Adrenal gland (tissue), 12 donors: ENCODE results near the gene BCL7A. TPM values are rescaled to one million over a fixed set of nuclear protein-coding genes. Genes with fewer than 3 reads are reported as not detected.
"Not testable (repeated sequence)": the region's sequence is repeated elsewhere in the genome, so short reads cannot be mapped to it uniquely, and the experiment has no call there.

ENCODE experiments used
- DNase-seq, 7 donors: peaks; one replicate each; pipeline ENCODE4 v3.0.0-alpha.2; 2019 to 2020
- H3K27ac ChIP-seq, 5 donors: fragments of 200-600 bp; sonication (generic) in 4 of 5; 1 replicate in 3 of 5; 2 replicates in 2 of 5; pipeline versions ENCODE4 v1.5.1 to v1.8.0; 2016 to 2020; ENCODE audit warnings: mild to moderate bottlenecking in 1 of 5
- H3K27me3 ChIP-seq: fragments of 200-600 bp; 2 replicates; pipeline ENCODE4 v1.8.0; 2021
- H3K36me3 ChIP-seq, 2 donors: fragments of 200-600 bp; replicated peaks in 1 of 2; 1 replicate in 1 of 2; 2 replicates in 1 of 2; pipeline versions ENCODE4 v1.5.1 to v1.8.0; 2018 to 2022
- H3K4me1 ChIP-seq, 2 donors: fragments of 200-600 bp; replicated peaks in 1 of 2; 1 replicate in 1 of 2; 2 replicates in 1 of 2; pipeline versions ENCODE4 v1.5.1 to v1.8.0; 2018 to 2021
- H3K4me3 ChIP-seq, 4 donors: fragments of 200-600 bp; sonication (generic) in 3 of 4; one replicate each; pipeline ENCODE4 v1.5.1; 2016 to 2018
- H3K9me3 ChIP-seq, 3 donors: fragments of 200-600 bp; sonication (generic) in 1 of 3; replicated peaks in 1 of 3; 1 replicate in 2 of 3; 2 replicates in 1 of 3; pipeline versions ENCODE4 v1.5.1 to v1.8.0; 2016 to 2021
- POLR2A ChIP-seq, 2 donors: fragments of 450-650 bp; IDR thresholded peaks; one replicate each; pipeline ENCODE4 v1.6.1; 2017; ENCODE audit warnings: antibody characterized with exemption in 2 of 2, mild to moderate bottlenecking in 2 of 2, moderate library complexity in 1 of 2
- WGBS, 4 donors: extraction: QIAGEN DNeasy Blood & Tissue Kit in 2 of 4; methylation state at CpG; one replicate each; pipeline versions ENCODE4 v1.1.5 to v1.1.7; 2013 to 2017; 5-methylcytosine and 5-hydroxymethylcytosine counted together
- intact Hi-C, 2 donors: fragments of 100-400 bp; cut with DNase I; formaldehyde crosslinking; loops; one replicate each; pipeline versions ENCODE4 v1.14.1 to v1.15.0; 2022 to 2023
- polyA plus RNA-seq, 3 donors: library from polyadenylated mRNA; stranded (reverse); fragments of 200-250 nt in 2 of 3; fragments of 350-450 nt in 1 of 3; fragmentation: Illumina TruSeq in 1 of 3; extraction: RNeasy Lipid Tissue Mini Kit (QIAGEN cat#74804) in 1 of 3; gene quantifications; one replicate each; pipeline ENCODE4 v1.2.3, GENCODE V29; 2013 to 2014
- total RNA-seq, 9 donors: library from RNA; depleted of rRNA in 4 of 9; stranded (reverse); fragments of >200 nt in 4 of 9; fragments of 120-200 nt in 1 of 9; fragmentation: NEBNext Ultra II Directional in 1 of 9; extraction: Animal tissue kit (Norgen Biotek cat#: 25700) in 1 of 9; gene quantifications; one replicate each; pipeline versions ENCODE4 v1.1.0 to v1.2.4, GENCODE V29; 2013 to 2023
- TF ChIP-seq, protein P1 (sequence below), 6 experiments: fragments of 450-650 bp in 4 of 6; fragments of 200-600 bp in 2 of 6; sonication (generic) in 1 of 6; IDR thresholded peaks; 1 replicate in 5 of 6; 2 replicates in 1 of 6; pipeline versions ENCODE4 v1.5.1 to v1.8.0; 2016 to 2021; ENCODE audit warnings: antibody characterized with exemption in 6 of 6, mild to moderate bottlenecking in 2 of 6, moderate library complexity in 1 of 6
- donor health status: healthy with polysubstance abuse.
- donor health status: Bipolar disorder and iron deficiency.
- donor health status: DM: yes; HTN: yes; CAD: no.
- donor health status: DM: no; HTN: no; CAD: no.
- donor health status: DM: no; HTN: no; CAD: no.
- donor health status: DM: yes; HTN: yes; CAD: no.

Gene BCL7A
- total and polyA plus RNA-seq, 12 donors = 1.6 to 11.5 (median 5.0) TPM

DNA sequence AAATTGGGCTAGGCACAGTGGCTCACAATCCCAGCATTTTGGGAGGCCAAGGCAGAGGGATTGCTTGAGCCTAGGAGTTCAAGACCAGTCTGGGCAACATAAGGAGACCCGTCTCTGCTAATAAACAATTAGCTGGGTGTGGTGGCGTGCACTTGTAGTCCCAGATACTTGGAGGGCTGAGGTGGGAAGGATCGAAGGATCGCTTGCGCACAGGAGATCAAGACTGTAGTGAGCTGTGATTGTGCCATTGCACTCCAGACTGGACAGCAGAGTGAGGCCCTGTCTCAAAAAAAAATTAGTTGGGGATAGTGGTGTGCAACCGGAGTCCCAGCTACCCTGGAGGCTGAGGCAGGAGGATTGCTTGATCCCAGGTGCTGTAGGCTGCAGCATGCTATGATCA is 38.7 kb upstream of the BCL7A start:
- Histone ChIP-seq H3K4me3 (no peak overlapping the region), H3K36me3 (no peaks in the 10 kb centered on the region), H3K4me1 (no peaks in the 10 kb centered on the region), H3K9me3 (no peaks in the 10 kb centered on the region), H3K27ac (no peak overlapping the region), H3K27me3 (no peaks in the 10 kb centered on the region)
- DNase-seq = no peak
- TF ChIP-seq, protein P1, sequence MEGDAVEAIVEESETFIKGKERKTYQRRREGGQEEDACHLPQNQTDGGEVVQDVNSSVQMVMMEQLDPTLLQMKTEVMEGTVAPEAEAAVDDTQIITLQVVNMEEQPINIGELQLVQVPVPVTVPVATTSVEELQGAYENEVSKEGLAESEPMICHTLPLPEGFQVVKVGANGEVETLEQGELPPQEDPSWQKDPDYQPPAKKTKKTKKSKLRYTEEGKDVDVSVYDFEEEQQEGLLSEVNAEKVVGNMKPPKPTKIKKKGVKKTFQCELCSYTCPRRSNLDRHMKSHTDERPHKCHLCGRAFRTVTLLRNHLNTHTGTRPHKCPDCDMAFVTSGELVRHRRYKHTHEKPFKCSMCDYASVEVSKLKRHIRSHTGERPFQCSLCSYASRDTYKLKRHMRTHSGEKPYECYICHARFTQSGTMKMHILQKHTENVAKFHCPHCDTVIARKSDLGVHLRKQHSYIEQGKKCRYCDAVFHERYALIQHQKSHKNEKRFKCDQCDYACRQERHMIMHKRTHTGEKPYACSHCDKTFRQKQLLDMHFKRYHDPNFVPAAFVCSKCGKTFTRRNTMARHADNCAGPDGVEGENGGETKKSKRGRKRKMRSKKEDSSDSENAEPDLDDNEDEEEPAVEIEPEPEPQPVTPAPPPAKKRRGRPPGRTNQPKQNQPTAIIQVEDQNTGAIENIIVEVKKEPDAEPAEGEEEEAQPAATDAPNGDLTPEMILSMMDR (IDR thresholded peaks at IDR 0.05) = no peak
- no peak for TF ChIP-seq POLR2A (IDR thresholded peaks at IDR 0.05)
- intact Hi-C loops = no loop called here
- WGBS, 4 donors = 94% methylated on average over 5 to 6 of the region's 6 CpGs

DNA sequence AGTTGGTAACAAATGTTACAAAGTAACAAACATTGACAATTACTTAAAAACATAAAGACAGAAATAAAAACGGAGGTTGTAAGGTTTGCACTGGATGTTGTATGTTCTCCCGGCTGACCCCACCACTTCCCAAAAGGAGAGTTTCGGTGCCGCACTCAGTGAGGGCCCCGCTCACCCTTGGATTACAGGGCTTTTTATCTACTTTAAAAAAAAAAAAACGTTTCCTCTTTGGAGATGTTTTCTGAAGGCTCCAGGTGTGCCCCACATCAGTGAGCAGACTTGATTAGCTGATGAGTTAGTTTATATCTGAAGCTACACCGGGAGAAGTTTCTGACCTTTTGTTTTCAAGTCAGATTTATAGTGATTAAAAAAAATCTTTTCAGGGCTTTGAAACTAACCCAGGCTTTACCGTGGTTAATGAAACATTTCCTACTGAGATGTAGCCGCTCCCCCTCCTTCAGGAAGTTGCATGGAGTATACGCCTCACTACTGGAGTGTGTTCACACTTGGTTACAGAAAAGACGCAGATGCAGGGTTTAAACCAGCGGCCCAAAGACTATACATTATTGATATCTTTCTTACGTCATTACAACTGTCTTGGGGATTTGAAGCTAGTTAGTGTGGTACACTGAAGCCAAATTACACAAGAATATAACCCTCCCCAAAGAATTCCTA is 38.0 kb upstream of the BCL7A start:
- Histone ChIP-seq H3K4me3 (no peak overlapping the region), H3K27me3 (no peaks in the 10 kb centered on the region), H3K4me1 (no peaks in the 10 kb centered on the region), H3K36me3 (no peaks in the 10 kb centered on the region), H3K9me3 (no peaks in the 10 kb centered on the region), H3K27ac (no peak overlapping the region)
- 56 to 67% (median 63%) methylated on average over 13 of the region's 13 CpGs for WGBS, 4 donors
- no peak for TF ChIP-seq POLR2A (IDR thresholded peaks at IDR 0.05)
- TF ChIP-seq, protein P1 (IDR thresholded peaks at IDR 0.05) = no peak
- intact Hi-C loops = no loop called here
- DNase-seq = no peak

DNA sequence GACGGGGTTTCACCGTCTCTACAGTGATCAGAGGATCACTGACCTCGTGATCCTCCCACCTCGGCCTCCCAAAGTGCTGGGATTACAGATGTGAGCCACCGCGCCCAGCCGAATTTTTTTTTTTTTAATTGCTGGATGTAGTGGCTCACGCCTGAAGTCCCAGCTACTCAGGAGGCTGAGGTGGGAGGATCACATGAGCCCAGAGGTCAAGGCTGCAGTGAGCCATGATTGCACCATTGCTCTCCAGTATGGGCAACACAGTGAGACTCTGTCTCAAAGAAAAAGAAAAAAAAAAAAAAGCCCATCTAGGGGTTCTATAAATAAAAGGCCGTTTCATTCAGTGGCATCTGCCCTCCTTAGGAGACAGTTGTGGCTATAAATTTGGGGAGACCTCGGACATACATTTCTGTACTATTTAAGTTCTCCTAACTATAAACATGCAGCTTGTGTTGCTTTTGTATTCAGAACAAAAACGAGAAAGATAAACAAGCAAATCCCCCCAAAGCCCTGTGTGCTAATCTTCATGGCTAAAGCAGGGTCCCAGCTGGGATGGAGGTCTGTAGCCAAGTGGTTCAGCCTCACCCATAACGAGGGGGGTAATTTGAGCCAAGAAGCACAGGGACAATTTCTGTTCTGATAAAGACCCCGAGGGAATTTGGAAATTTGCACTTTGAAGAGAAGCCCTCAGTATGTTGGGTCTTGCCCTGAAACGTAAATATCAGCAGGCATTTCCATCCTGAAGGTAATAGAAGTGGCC is 35.0 kb upstream of the BCL7A start:
- WGBS, 4 donors = 82 to 88% (median 85%) methylated on average over 14 of the region's 14 CpGs
- DNase-seq = no peak
- Histone ChIP-seq H3K9me3 (no peaks in the 10 kb centered on the region), H3K36me3 (no peaks in the 10 kb centered on the region), H3K27ac (no peak overlapping the region), H3K4me3 (no peak overlapping the region), H3K27me3 (no peaks in the 10 kb centered on the region), H3K4me1 (no peaks in the 10 kb centered on the region)
- TF ChIP-seq POLR2A (IDR thresholded peaks at IDR 0.05) = no peak
- TF ChIP-seq, protein P1 (IDR thresholded peaks at IDR 0.05) = no peak
- intact Hi-C loops = no loop called here

DNA sequence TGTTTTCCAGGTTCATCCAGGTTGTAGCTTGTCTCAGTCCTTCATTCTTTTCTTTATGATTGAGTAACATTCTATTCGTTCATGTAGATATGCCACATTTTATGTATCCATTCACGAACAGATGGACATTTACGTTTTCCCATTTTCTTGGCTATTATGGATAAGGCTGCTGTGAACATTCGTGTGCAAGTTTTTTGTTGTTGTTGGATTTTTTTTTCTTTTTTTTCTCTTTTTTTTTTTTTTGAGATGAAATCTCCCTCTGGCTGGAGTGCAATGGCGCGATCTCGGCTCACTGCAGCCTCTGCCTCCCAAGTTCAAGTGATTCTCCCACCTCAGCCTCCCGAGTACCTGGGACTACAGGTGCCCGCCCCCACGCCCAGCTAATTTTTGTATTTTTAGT is 33.2 kb upstream of the BCL7A start:
- H3K27me3 ChIP-seq, intact Hi-C loops, H3K4me1 ChIP-seq, H3K27ac ChIP-seq, H3K9me3 ChIP-seq, H3K36me3 ChIP-seq, DNase-seq, H3K4me3 ChIP-seq: not testable (repeated sequence)
- WGBS, 4 donors = 91 to 97% (median 93%) methylated on average over 10 of the region's 10 CpGs
